Measurements from ENCODE around the gene PCBP2. TPM values are rescaled to one million over a fixed set of nuclear protein-coding genes. Genes with fewer than 3 reads are reported as not detected.

The PCBP2 gene
- total RNA-seq, 1 donor from 2014 or later: 417 TPM

- no peak for DNase-seq
Measured at GRCh38 chr12:53510181-53510812, 58.4 kb downstream of the PCBP2 start.

GRCh38 chr12:53513712-53514410 is 62.0 kb downstream of the PCBP2 start:
- no peak for DNase-seq

GRCh38 chr12:53514628-53515290 is 62.9 kb downstream of the PCBP2 start:
- DNase-seq: no peak

- no peak for DNase-seq
Measured at GRCh38 chr12:53515291-53515680, 63.4 kb downstream of the PCBP2 start.

DNA sequence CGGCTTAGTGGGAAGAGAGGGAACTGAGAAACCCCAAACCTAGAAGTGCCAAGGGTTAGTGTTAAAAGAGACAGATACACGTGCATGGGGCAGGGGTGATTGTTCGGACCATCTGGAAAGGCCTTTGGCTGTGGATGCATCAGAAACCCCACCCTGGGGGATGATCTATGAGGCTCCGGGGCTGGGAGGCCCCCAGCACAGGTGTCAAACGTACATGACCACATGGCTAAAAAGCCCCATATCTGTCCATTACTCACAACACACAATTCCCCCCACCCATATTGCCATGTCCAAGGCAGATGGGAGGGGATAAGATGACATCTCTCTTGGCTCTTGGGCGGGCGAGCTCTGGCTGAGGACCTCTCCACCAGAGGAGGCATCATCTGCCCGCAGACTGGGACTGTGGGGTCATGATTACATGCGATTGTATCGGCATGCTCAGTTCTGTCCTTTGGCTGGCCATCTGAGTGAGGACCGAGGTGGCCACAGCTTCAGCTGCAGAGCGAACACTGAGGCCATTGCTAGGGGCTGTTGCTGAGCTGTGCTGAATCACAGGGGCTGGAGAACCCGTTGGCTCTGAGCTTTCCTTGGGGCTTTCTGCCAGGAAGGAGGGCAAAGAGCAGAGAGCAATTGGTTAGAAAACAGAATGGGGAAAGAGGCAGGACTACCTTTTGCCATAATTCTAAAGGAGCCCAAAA is 65.0 kb downstream of the PCBP2 start:
- no peak for DNase-seq

DNA sequence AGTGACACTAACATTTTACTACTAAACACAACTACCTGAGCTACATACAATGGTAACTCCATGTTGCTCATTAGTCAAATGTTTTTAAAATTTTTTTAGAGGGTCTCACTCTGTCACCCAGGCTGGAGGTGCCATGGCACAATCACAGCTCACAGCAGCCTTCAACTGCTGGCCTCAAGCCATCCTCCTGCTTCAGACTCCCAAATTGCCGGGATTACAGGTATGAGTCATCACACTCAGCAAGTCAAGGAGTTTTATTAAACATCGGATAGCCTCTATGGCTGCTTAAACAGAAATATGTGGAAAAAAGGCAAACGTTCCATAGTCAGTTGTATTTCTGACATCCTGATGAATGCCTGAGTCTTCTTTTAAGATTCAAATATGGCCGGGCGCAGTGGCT is 66.5 kb downstream of the PCBP2 start:
- DNase-seq: no peak

DNA sequence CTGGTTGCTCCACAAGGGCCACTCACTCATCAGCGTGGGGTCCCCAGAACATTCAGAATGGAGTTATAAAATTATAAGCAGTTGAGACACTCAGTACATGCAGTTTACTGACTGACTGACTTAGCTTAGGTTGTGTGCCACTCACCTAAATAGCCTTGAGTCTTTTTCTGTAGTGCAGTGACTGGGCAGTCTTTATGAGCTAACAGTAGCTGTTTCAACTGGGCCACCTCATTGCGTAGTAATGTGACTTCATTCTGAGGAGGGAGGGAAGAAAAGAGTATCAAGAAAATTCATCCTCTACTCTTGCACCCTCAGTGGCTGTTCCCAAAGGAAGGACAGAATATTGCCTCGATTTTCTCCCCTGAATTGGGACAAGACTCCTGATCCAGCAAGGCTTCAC is 71.2 kb downstream of the PCBP2 start:
- no peak for DNase-seq

DNA sequence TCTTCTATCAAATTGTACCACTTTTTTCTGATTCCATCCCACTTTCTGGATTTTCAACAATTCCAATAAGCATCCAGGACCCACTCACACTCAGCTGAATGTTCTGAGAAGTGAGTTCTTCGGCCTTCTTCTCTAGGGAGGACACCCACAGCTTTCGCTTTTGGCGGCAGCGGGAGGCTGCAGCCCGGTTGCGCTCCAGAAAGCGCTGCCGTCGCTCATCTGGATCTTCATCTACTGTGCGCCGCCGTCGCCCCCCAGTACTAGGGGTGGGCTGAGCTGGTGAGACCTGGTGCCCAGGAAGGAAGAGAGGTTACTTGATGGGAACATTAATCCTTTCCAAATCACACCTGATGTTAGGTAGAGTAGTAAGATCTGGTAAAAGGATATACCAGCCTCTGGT is 72.6 kb downstream of the PCBP2 start:
- no peak for DNase-seq

- DNase-seq: no peak
Measured at GRCh38 chr12:53530061-53530460, 78.2 kb downstream of the PCBP2 start.

Other genes with a start within 250 kb of the PCBP2 start
- 0.19 and 0.34 TPM in 2 replicates for gene ITGB7, start 244.9 kb upstream of the PCBP2 start, total RNA-seq
- 11.7 and 17.7 TPM in 2 replicates for gene RARG, start 219.9 kb upstream of the PCBP2 start, total RNA-seq
- gene ESPL1, start 183.8 kb upstream of the PCBP2 start, total RNA-seq: 4.8 and 16.5 TPM in 2 replicates
- gene PFDN5, start 156.6 kb upstream of the PCBP2 start, total RNA-seq: 185 and 491 TPM in 2 replicates
- gene MYG1, start 152.4 kb upstream of the PCBP2 start, total RNA-seq: 35.2 and 43.1 TPM in 2 replicates
- 38.6 and 44.3 TPM in 2 replicates for gene AAAS, start 130.5 kb upstream of the PCBP2 start, total RNA-seq
- gene SP7, start 115.7 kb upstream of the PCBP2 start, total RNA-seq: not detected in 2 replicates
- 32.7 and 47.1 TPM in 2 replicates for gene SP1, start 71.9 kb upstream of the PCBP2 start, total RNA-seq
- not detected in 2 replicates for gene AMHR2, start 28.2 kb upstream of the PCBP2 start, total RNA-seq
- gene PRR13, start 10.4 kb upstream of the PCBP2 start, total RNA-seq: 12.6 and 18.0 TPM in 2 replicates
- 13.6 and 19.1 TPM in 2 replicates for gene MAP3K12, start 47.4 kb downstream of the PCBP2 start, total RNA-seq
- 38.8 and 48.3 TPM in 2 replicates for gene TARBP2, start 49.2 kb downstream of the PCBP2 start, total RNA-seq
- not detected in 2 replicates for gene NPFF, start 55.4 kb downstream of the PCBP2 start, total RNA-seq
- gene ATF7, start 174.3 kb downstream of the PCBP2 start, total RNA-seq: 12.9 and 14.9 TPM in 2 replicates
- 130 and 195 TPM in 2 replicates for gene ATP5MC2, start 224.0 kb downstream of the PCBP2 start, total RNA-seq

Data from dermis blood vessel endothelial cell (primary cell).